Measurements from ENCODE around the gene FIGLA. TPM values are rescaled to one million over a fixed set of nuclear protein-coding genes. Genes with fewer than 3 reads are reported as not detected.

The FIGLA gene
- total and polyA plus RNA-seq, 2 of the 8 experiments (the other 6 are each of a cell fraction or from before 2014, with no cell fraction given), result not detected

DNA sequence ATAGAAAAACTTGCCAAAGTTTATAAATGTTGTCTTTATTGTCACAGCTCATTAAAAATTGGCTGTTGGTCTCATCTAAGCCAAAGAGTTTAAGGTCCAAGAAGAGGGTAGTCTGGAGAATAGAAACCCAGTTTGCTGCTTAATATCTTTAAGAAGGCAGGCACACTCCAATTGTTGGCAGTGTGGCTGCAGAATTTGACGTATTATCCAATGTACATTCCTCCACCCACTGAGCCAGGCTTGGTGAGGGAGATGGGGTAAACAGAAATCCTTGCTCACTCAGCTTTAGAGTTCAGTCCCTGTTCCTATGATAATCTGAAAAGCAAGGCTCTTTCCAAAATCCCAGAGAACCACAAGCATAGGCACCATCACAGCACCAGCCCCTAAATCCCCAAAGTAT, 11.8 kb downstream of the FIGLA start:
- POLR2A ChIA-PET (ENCODE audit: partially characterized antibody), result no interaction called here
- Histone ChIP-seq H3K23me2 (ENCODE audit: low read depth, low read length) (no peaks in the 10 kb centered on the region), H3K36me3 (ENCODE audit: control insufficient read depth in 2 of 4, insufficient read depth in 4 of 4, low read length in 3 of 4) (no peaks in the 10 kb centered on the region), H2BK120ac (replicated peaks; ENCODE audit: low read depth, low read length) (no peak overlapping the region), H3K27me3 (replicated peaks in 1 of 4; ENCODE audit: control insufficient read depth in 3 of 4, extremely low read depth in 1 of 4, insufficient read depth in 3 of 4, low read length in 3 of 4) (no peaks in the 10 kb centered on the region; a peak in 3 of 7 replicates), H3K79me2 (ENCODE audit: control insufficient read depth in 1 of 2, insufficient read depth in 2 of 2, low read length in 2 of 2) (no peaks in the 10 kb centered on the region), H3K4me2 (ENCODE audit: insufficient read depth in 1 of 2, low read depth in 2 of 2, low read length in 2 of 2) (no peak overlapping the region), H4K5ac (ENCODE audit: insufficient read length, low read depth, low read length) (no peak overlapping the region), H3K14ac (ENCODE audit: insufficient read length) (no peak overlapping the region), H3K23ac (ENCODE audit: insufficient read length) (no peak overlapping the region), H4K91ac (replicated peaks; ENCODE audit: insufficient read length, low read length) (no peak overlapping the region), H3K56ac (replicated peaks; ENCODE audit: insufficient read length, low read depth, low read length) (no peak overlapping the region), H3K9me3 (ENCODE audit: insufficient read depth in 2 of 2, low read depth in 1 of 2, low read length in 1 of 2) (no peaks in the 10 kb centered on the region), H3K9ac (replicated peaks in 1 of 4; ENCODE audit: extremely low read depth in 1 of 4, low read depth in 3 of 4, low read length in 3 of 4) (no peak overlapping the region), H2AK5ac (ENCODE audit: low read depth, low read length) (no peak overlapping the region), H4K20me1 (replicated peaks in 1 of 2; ENCODE audit: control insufficient read depth in 1 of 2, insufficient read depth in 2 of 2, low read length in 2 of 2) (no peaks in the 10 kb centered on the region), H2AFZ (ENCODE audit: low read length) (no peak overlapping the region), H3K4me1 (replicated peaks in 1 of 4; ENCODE audit: control insufficient read depth in 3 of 4, insufficient read depth in 4 of 4, low read length in 3 of 4) (no peaks in the 10 kb centered on the region), H3K4ac (replicated peaks; ENCODE audit: insufficient read length, low read depth, low read length) (no peak overlapping the region), H2BK5ac (ENCODE audit: low read depth, low read length) (no peak overlapping the region), H4K8ac (ENCODE audit: extremely low read depth, insufficient read depth, low read length) (no peak overlapping the region), H2BK20ac (ENCODE audit: low read length) (no peak overlapping the region), H2BK15ac (ENCODE audit: low read length) (no peak overlapping the region), H3K4me3 (ENCODE audit: extremely low read depth in 1 of 4, insufficient read depth in 2 of 4, low read depth in 3 of 4, low read length in 4 of 4) (no peak overlapping the region), H2BK12ac (ENCODE audit: low read depth, low read length) (no peak overlapping the region), H3K18ac (ENCODE audit: extremely low read depth, low read length) (no peak overlapping the region), H3K79me1 (ENCODE audit: low read depth, low read length) (no peaks in the 10 kb centered on the region), H3K27ac (ENCODE audit: low read depth, low read length) (no peak overlapping the region)
- CTCF ChIA-PET (ENCODE audit: partially characterized antibody), result interaction anchor here (0.6 to 3.4 kb wide), 8 partner anchors 9 to 169 kb away, joined by 3 to 21 read pairs (median 4); partner anchors contain the start of gene FIGLA
- DNase-seq (ENCODE audit: low read depth in 1 of 2, low spot score in 2 of 2) (no peak), FAIRE-seq (no peak)
- WGBS, 2 experiments (ENCODE audit: extremely low coverage in 1 of 2, insufficient coverage in 1 of 2, insufficient read length in 1 of 2, insufficient replicate concordance in 2 of 2, low coverage in 1 of 2, low lambda C conversion rate in 2 of 2, missing lambda C conversion rate in 1 of 2), result 71% methylated on average over 1 of the region's 1 CpG; no CpG with 5 or more reads in 1 of the 2 experiments
- no peak for TF ChIP-seq SIX5 (IDR thresholded peaks at IDR 0.05; ENCODE audit: low read depth, low read length)
- no peak for TF ChIP-seq JUND (IDR thresholded peaks at IDR 0.05; ENCODE audit: low read length)
- no peak for TF ChIP-seq TCF12 (IDR thresholded peaks at IDR 0.05; ENCODE audit: low read depth, low read length)
- TF ChIP-seq SIRT6 (IDR thresholded peaks at IDR 0.05; ENCODE audit: low read length), result no peak
- TF ChIP-seq EP300 (IDR thresholded peaks at IDR 0.05; ENCODE audit: borderline replicate concordance in 1 of 2, low read depth in 2 of 2, low read length in 2 of 2), result no peak
- TF ChIP-seq CREB1 (IDR thresholded peaks at IDR 0.05), result no peak
